ENCODE data around the gene NOS1AP.

NOS1AP gene

GRCh38 chr1:162251102-162251501, 181.6 kb downstream of the NOS1AP start:
- Histone ChIP-seq H3K36me3 (ENCODE audit: control insufficient read depth in 2 of 2, insufficient read depth in 2 of 2, low read length in 2 of 2) (no peaks in the 10 kb centered on the region), H3K9me3 (ENCODE audit: control insufficient read depth in 2 of 2, low read length in 2 of 2) (no peaks in the 10 kb centered on the region), H3K4me3 (ENCODE audit: low read length in 2 of 2) (no peak overlapping the region), H3K9ac (ENCODE audit: low read depth in 1 of 2, low read length in 2 of 2) (no peak overlapping the region), H3K4me1 (ENCODE audit: control insufficient read depth in 2 of 2, insufficient read depth in 2 of 2, low read length in 2 of 2) (peaks cover 0 to 4% of the 10 kb centered on the region in 2 donors), H3K27ac (ENCODE audit: low read depth in 2 of 2, low read length in 2 of 2) (no peak overlapping the region), H3K27me3 (ENCODE audit: control insufficient read depth in 2 of 2, insufficient read depth in 2 of 2, low read length in 2 of 2) (no peaks in the 10 kb centered on the region)

- Histone ChIP-seq H3K4me3 (ENCODE audit: low read length in 2 of 2) (no peak overlapping the region), H3K9ac (ENCODE audit: low read depth in 1 of 2, low read length in 2 of 2) (no peak overlapping the region), H3K4me1 (ENCODE audit: control insufficient read depth in 2 of 2, insufficient read depth in 2 of 2, low read length in 2 of 2) (no peaks in the 10 kb centered on the region), H3K36me3 (ENCODE audit: control insufficient read depth in 2 of 2, insufficient read depth in 2 of 2, low read length in 2 of 2) (no peaks in the 10 kb centered on the region), H3K9me3 (ENCODE audit: control insufficient read depth in 2 of 2, low read length in 2 of 2) (no peaks in the 10 kb centered on the region), H3K27me3 (ENCODE audit: control insufficient read depth in 2 of 2, insufficient read depth in 2 of 2, low read length in 2 of 2) (no peaks in the 10 kb centered on the region), H3K27ac (ENCODE audit: low read depth in 2 of 2, low read length in 2 of 2) (no peak overlapping the region)
These were observed 182.7 kb downstream of the NOS1AP start for GRCh38 chr1:162252214-162252613.

- no peaks in the 10 kb centered on the region for H3K4me1 ChIP-seq (ENCODE audit: control insufficient read depth in 2 of 2, insufficient read depth in 2 of 2, low read length in 2 of 2)
- H3K27me3 ChIP-seq (ENCODE audit: control insufficient read depth in 2 of 2, insufficient read depth in 2 of 2, low read length in 2 of 2): no peaks in the 10 kb centered on the region
- no peaks in the 10 kb centered on the region for H3K36me3 ChIP-seq (ENCODE audit: control insufficient read depth in 2 of 2, insufficient read depth in 2 of 2, low read length in 2 of 2)
- no peak overlapping the region for H3K9ac ChIP-seq (ENCODE audit: low read depth in 1 of 2, low read length in 2 of 2)
- H3K9me3 ChIP-seq (ENCODE audit: control insufficient read depth in 2 of 2, low read length in 2 of 2): no peaks in the 10 kb centered on the region
- H3K4me3 ChIP-seq (ENCODE audit: low read length in 2 of 2): no peak overlapping the region
- H3K27ac ChIP-seq (ENCODE audit: low read depth in 2 of 2, low read length in 2 of 2): no peak overlapping the region
These were observed 184.3 kb downstream of the NOS1AP start for GRCh38 chr1:162253790-162254189.

GRCh38 chr1:162256287-162256686, 186.8 kb downstream of the NOS1AP start:
- H3K4me3 ChIP-seq (ENCODE audit: low read length in 2 of 2): no peak overlapping the region
- no peak overlapping the region for H3K27ac ChIP-seq (ENCODE audit: low read depth in 2 of 2, low read length in 2 of 2)
- H3K9me3 ChIP-seq (ENCODE audit: control insufficient read depth in 2 of 2, low read length in 2 of 2): peaks cover 0 to 3% of the 10 kb centered on the region in 2 donors
- H3K27me3 ChIP-seq (ENCODE audit: control insufficient read depth in 2 of 2, insufficient read depth in 2 of 2, low read length in 2 of 2): no peaks in the 10 kb centered on the region
- no peaks in the 10 kb centered on the region for H3K36me3 ChIP-seq (ENCODE audit: control insufficient read depth in 2 of 2, insufficient read depth in 2 of 2, low read length in 2 of 2)
- no peaks in the 10 kb centered on the region for H3K4me1 ChIP-seq (ENCODE audit: control insufficient read depth in 2 of 2, insufficient read depth in 2 of 2, low read length in 2 of 2)
- no peak overlapping the region for H3K9ac ChIP-seq (ENCODE audit: low read depth in 1 of 2, low read length in 2 of 2)

GRCh38 chr1:162258394-162258793, 188.9 kb downstream of the NOS1AP start:
- Histone ChIP-seq H3K4me3 (ENCODE audit: low read length in 2 of 2) (no peak overlapping the region), H3K9me3 (ENCODE audit: control insufficient read depth in 2 of 2, low read length in 2 of 2) (peaks cover 0 to 3% of the 10 kb centered on the region in 2 donors), H3K9ac (ENCODE audit: low read depth in 1 of 2, low read length in 2 of 2) (no peak overlapping the region), H3K27me3 (ENCODE audit: control insufficient read depth in 2 of 2, insufficient read depth in 2 of 2, low read length in 2 of 2) (no peaks in the 10 kb centered on the region), H3K4me1 (ENCODE audit: control insufficient read depth in 2 of 2, insufficient read depth in 2 of 2, low read length in 2 of 2) (no peaks in the 10 kb centered on the region), H3K27ac (ENCODE audit: low read depth in 2 of 2, low read length in 2 of 2) (no peak overlapping the region), H3K36me3 (ENCODE audit: control insufficient read depth in 2 of 2, insufficient read depth in 2 of 2, low read length in 2 of 2) (no peaks in the 10 kb centered on the region)

GRCh38 chr1:162259894-162260455, 190.5 kb downstream of the NOS1AP start:
- Histone ChIP-seq H3K36me3 (ENCODE audit: control insufficient read depth in 2 of 2, insufficient read depth in 2 of 2, low read length in 2 of 2) (no peaks in the 10 kb centered on the region), H3K4me1 (ENCODE audit: control insufficient read depth in 2 of 2, insufficient read depth in 2 of 2, low read length in 2 of 2) (no peaks in the 10 kb centered on the region), H3K27ac (ENCODE audit: low read depth in 2 of 2, low read length in 2 of 2) (no peak overlapping the region), H3K27me3 (ENCODE audit: control insufficient read depth in 2 of 2, insufficient read depth in 2 of 2, low read length in 2 of 2) (no peaks in the 10 kb centered on the region), H3K9ac (ENCODE audit: low read depth in 1 of 2, low read length in 2 of 2) (no peak overlapping the region), H3K9me3 (ENCODE audit: control insufficient read depth in 2 of 2, low read length in 2 of 2) (peaks cover 0 to 3% of the 10 kb centered on the region in 2 donors), H3K4me3 (ENCODE audit: low read length in 2 of 2) (no peak overlapping the region)

- Histone ChIP-seq H3K36me3 (ENCODE audit: control insufficient read depth in 2 of 2, insufficient read depth in 2 of 2, low read length in 2 of 2) (no peaks in the 10 kb centered on the region), H3K27ac (ENCODE audit: low read depth in 2 of 2, low read length in 2 of 2) (no peak overlapping the region), H3K4me1 (ENCODE audit: control insufficient read depth in 2 of 2, insufficient read depth in 2 of 2, low read length in 2 of 2) (no peaks in the 10 kb centered on the region), H3K9ac (ENCODE audit: low read depth in 1 of 2, low read length in 2 of 2) (no peak overlapping the region), H3K9me3 (ENCODE audit: control insufficient read depth in 2 of 2, low read length in 2 of 2) (peaks cover 0 to under 1% of the 10 kb centered on the region in 2 donors), H3K4me3 (ENCODE audit: low read length in 2 of 2) (no peak overlapping the region), H3K27me3 (ENCODE audit: control insufficient read depth in 2 of 2, insufficient read depth in 2 of 2, low read length in 2 of 2) (no peaks in the 10 kb centered on the region)
These were observed 194.6 kb downstream of the NOS1AP start for GRCh38 chr1:162264108-162264507.

GRCh38 chr1:162265983-162266382, 196.5 kb downstream of the NOS1AP start:
- Histone ChIP-seq H3K27ac (ENCODE audit: low read depth in 2 of 2, low read length in 2 of 2) (no peak overlapping the region), H3K9ac (ENCODE audit: low read depth in 1 of 2, low read length in 2 of 2) (no peak overlapping the region), H3K36me3 (ENCODE audit: control insufficient read depth in 2 of 2, insufficient read depth in 2 of 2, low read length in 2 of 2) (no peaks in the 10 kb centered on the region), H3K9me3 (ENCODE audit: control insufficient read depth in 2 of 2, low read length in 2 of 2) (no peaks in the 10 kb centered on the region), H3K4me3 (ENCODE audit: low read length in 2 of 2) (no peak overlapping the region), H3K4me1 (ENCODE audit: control insufficient read depth in 2 of 2, insufficient read depth in 2 of 2, low read length in 2 of 2) (no peaks in the 10 kb centered on the region), H3K27me3 (ENCODE audit: control insufficient read depth in 2 of 2, insufficient read depth in 2 of 2, low read length in 2 of 2) (no peaks in the 10 kb centered on the region)

GRCh38 chr1:162270016-162270770, 200.7 kb downstream of the NOS1AP start:
- Histone ChIP-seq H3K27ac (ENCODE audit: low read depth in 2 of 2, low read length in 2 of 2) (no peak overlapping the region), H3K9ac (ENCODE audit: low read depth in 1 of 2, low read length in 2 of 2) (no peak overlapping the region), H3K27me3 (ENCODE audit: control insufficient read depth in 2 of 2, insufficient read depth in 2 of 2, low read length in 2 of 2) (no peaks in the 10 kb centered on the region)

GRCh38 chr1:162271972-162272371, 202.5 kb downstream of the NOS1AP start:
- no peak overlapping the region for H3K4me3 ChIP-seq (ENCODE audit: low read length in 2 of 2)
- no peaks in the 10 kb centered on the region for H3K27me3 ChIP-seq (ENCODE audit: control insufficient read depth in 2 of 2, insufficient read depth in 2 of 2, low read length in 2 of 2)
- no peak overlapping the region for H3K9ac ChIP-seq (ENCODE audit: low read depth in 1 of 2, low read length in 2 of 2)
- no peaks in the 10 kb centered on the region for H3K4me1 ChIP-seq (ENCODE audit: control insufficient read depth in 2 of 2, insufficient read depth in 2 of 2, low read length in 2 of 2)
- H3K36me3 ChIP-seq (ENCODE audit: control insufficient read depth in 2 of 2, insufficient read depth in 2 of 2, low read length in 2 of 2): no peaks in the 10 kb centered on the region
- H3K27ac ChIP-seq (ENCODE audit: low read depth in 2 of 2, low read length in 2 of 2): no peak overlapping the region
- no peaks in the 10 kb centered on the region for H3K9me3 ChIP-seq (ENCODE audit: control insufficient read depth in 2 of 2, low read length in 2 of 2)

More at GRCh38 chr1:162270016-162270770, 200.7 kb downstream of the NOS1AP start:
- no peaks in the 10 kb centered on the region for H3K4me1 ChIP-seq (ENCODE audit: control insufficient read depth in 2 of 2, insufficient read depth in 2 of 2, low read length in 2 of 2)
- no peak overlapping the region for H3K4me3 ChIP-seq (ENCODE audit: low read length in 2 of 2)
- no peaks in the 10 kb centered on the region for H3K9me3 ChIP-seq (ENCODE audit: control insufficient read depth in 2 of 2, low read length in 2 of 2)
- no peaks in the 10 kb centered on the region for H3K36me3 ChIP-seq (ENCODE audit: control insufficient read depth in 2 of 2, insufficient read depth in 2 of 2, low read length in 2 of 2)
